B cell (primary cell): ENCODE measurements around the gene ZNF764. TPM values are rescaled to one million over a fixed set of nuclear protein-coding genes. Genes with fewer than 3 reads are reported as not detected.

ENCODE experiments used
- ATAC-seq: fragments of 200-7000 bp; cut with Tn5 transposase; one replicate; pipeline ENCODE4 v1.10.0; 2021; ENCODE audit warnings: low read depth, mild to moderate bottlenecking, moderate number of reproducible peaks, moderate library complexity
- CTCF ChIA-PET: fragments of 350-600 bp; sonication (Branson Sonifier 250); formaldehyde crosslinking; loops from one replicate; lab custom pipeline; 2021; ENCODE audit warnings: antibody characterized with exemption, inconsistent platforms; lab: Charles Lee
- POLR2A ChIA-PET: fragments of 350-600 bp; sonication (Branson Sonifier 250); formaldehyde crosslinking; loops from one replicate; lab custom pipeline; 2021; ENCODE audit warnings: antibody characterized with exemption; lab: Charles Lee
- DNase-seq: peaks from one replicate; pipeline ENCODE4 v3.0.0; 2013
- H2AFZ ChIP-seq: 2 replicates; pipeline ENCODE4 v1.6.1; 2012; ENCODE audit warnings: mild to moderate bottlenecking, low read depth, low read length; ENCODE audit not compliant: insufficient read depth, poor library complexity, severe bottlenecking
- H3K27ac ChIP-seq, 2 donors: 1 replicate in 1 of 2; 2 replicates in 1 of 2; pipeline ENCODE4 v1.5.1; 2012 to 2013; ENCODE audit warnings: low read length in 2 of 2, mild to moderate bottlenecking in 2 of 2, moderate library complexity in 1 of 2
- H3K27me3 ChIP-seq, 4 experiments: fragments of 200-600 bp in 1 of 4; sonication (generic) in 1 of 4; replicated peaks in 1 of 4; 1 replicate in 2 of 4; 2 replicates in 2 of 4; pipeline versions ENCODE4 v1.6.1 to v1.7.0; 2013 to 2016; ENCODE audit warnings: low read length in 3 of 4, mild to moderate bottlenecking in 2 of 4, mixed read lengths in 1 of 4, moderate library complexity in 1 of 4; ENCODE audit not compliant: insufficient read depth in 4 of 4, control insufficient read depth in 3 of 4; ENCODE audit errors: control extremely low read depth in 1 of 4
- H3K36me3 ChIP-seq, 2 experiments: replicated peaks in 1 of 2; 1 replicate in 1 of 2; 2 replicates in 1 of 2; pipeline versions ENCODE4 v1.6.1 to v1.7.1; 2013; ENCODE audit warnings: low read length in 1 of 2; ENCODE audit not compliant: insufficient read depth in 2 of 2, control insufficient read depth in 1 of 2; ENCODE audit errors: control extremely low read depth in 1 of 2, extremely low read depth in 1 of 2
- H3K4me1 ChIP-seq, 2 donors: fragments of 200-600 bp in 1 of 2; sonication (generic) in 1 of 2; 1 replicate in 1 of 2; 2 replicates in 1 of 2; pipeline versions ENCODE4 v1.5.1 to v1.6.1; 2013 to 2017; ENCODE audit warnings: low read length in 2 of 2; ENCODE audit not compliant: control insufficient read depth in 2 of 2, insufficient read depth in 2 of 2
- H3K4me2 ChIP-seq: replicated peaks from 2 replicates; pipeline ENCODE3; 2012; ENCODE audit warnings: mild to moderate bottlenecking, low read depth, low read length; ENCODE audit not compliant: poor library complexity, severe bottlenecking
- H3K4me3 ChIP-seq, 5 experiments: fragments of 200-600 bp in 1 of 5; sonication (generic) in 1 of 5; 1 replicate in 3 of 5; 2 replicates in 2 of 5; pipeline versions ENCODE4 v1.5.1 to v1.7.0; 2011 to 2016; ENCODE audit warnings: low read length in 4 of 5, mild to moderate bottlenecking in 4 of 5, low read depth in 2 of 5, control low read depth in 1 of 5, moderate library complexity in 1 of 5; ENCODE audit not compliant: insufficient read depth in 1 of 5; ENCODE audit errors: control extremely low read depth in 1 of 5, extremely low read depth in 1 of 5
- H3K79me2 ChIP-seq: fragments of 200-600 bp; sonication (generic); one replicate; pipeline ENCODE4 v1.6.0; 2016; ENCODE audit warnings: low read length; ENCODE audit not compliant: control insufficient read depth, insufficient read depth
- H3K9ac ChIP-seq: fragments of 200-600 bp; sonication (generic); 2 replicates; pipeline ENCODE4 v1.6.1; 2017; ENCODE audit warnings: mild to moderate bottlenecking, low read length, moderate library complexity
- H3K9me3 ChIP-seq, 3 donors: one replicate each; pipeline versions ENCODE4 v1.6.1 to v1.7.1; 2013; ENCODE audit warnings: low read length in 2 of 3; ENCODE audit not compliant: control insufficient read depth in 2 of 3, insufficient read depth in 1 of 3; ENCODE audit errors: control extremely low read depth in 1 of 3
- H4K20me1 ChIP-seq: 2 replicates; pipeline ENCODE4 v1.6.0; 2012; ENCODE audit warnings: mild to moderate bottlenecking, low read length; ENCODE audit not compliant: insufficient read depth, control insufficient read depth, poor library complexity, severe bottlenecking
- H3K27ac Mint-ChIP-seq: one replicate; pipeline ENCODE4 v1.8.0; 2021; ENCODE audit warnings: mixed read lengths
- H3K27me3 Mint-ChIP-seq: one replicate; pipeline ENCODE4 v1.8.0; 2021; ENCODE audit warnings: mixed read lengths
- H3K4me1 Mint-ChIP-seq: one replicate; pipeline ENCODE4 v1.8.0; 2021; ENCODE audit warnings: mixed read lengths
- H3K4me3 Mint-ChIP-seq: one replicate; pipeline ENCODE4 v1.8.0; 2021; ENCODE audit warnings: mixed read lengths
- H3K9me3 Mint-ChIP-seq: one replicate; pipeline ENCODE4 v1.8.0; 2022; ENCODE audit warnings: mixed read lengths; ENCODE audit not compliant: insufficient read depth
- EZH2 ChIP-seq: IDR thresholded peaks from 2 replicates; pipeline ENCODE4 v1.6.1; 2012; ENCODE audit warnings: borderline replicate concordance, low read depth, mild to moderate bottlenecking, moderate library complexity, low read length; ENCODE audit not compliant: insufficient read depth, poor library complexity, severe bottlenecking
- WGBS: methylation state at CpG from one replicate; pipeline ENCODE4 v1.1.5; 2013; ENCODE audit warnings: missing lambda C conversion rate; ENCODE audit not compliant: insufficient coverage; 5-methylcytosine and 5-hydroxymethylcytosine counted together
- intact Hi-C: fragments of 100-400 bp; cut with micrococcal nuclease; formaldehyde crosslinking; loops from one replicate; pipeline ENCODE4 v1.10.0; 2022
- polyA plus RNA-seq: library from polyadenylated mRNA; depleted of rRNA; stranded (reverse); fragments of >200 nt; gene quantifications from 2 replicates; pipeline ENCODE4 v1.2.3, GENCODE V29; 2012
- total RNA-seq, 2 donors: library from RNA; stranded (reverse); fragments of 120-200 nt in 1 of 2; gene quantifications; 1 replicate in 1 of 2; 2 replicates in 1 of 2; pipeline versions ENCODE4 v1.2.3 to v1.2.4, GENCODE V29; 2013 to 2022
- TF ChIP-seq, protein P1 (sequence below): fragments of 200-600 bp; IDR thresholded peaks from one replicate; pipeline ENCODE4 v1.8.0; 2022; ENCODE audit warnings: antibody characterized with exemption, mild to moderate bottlenecking

The ZNF764 gene
- total and polyA plus RNA-seq, 2 donors (not counting 1 experiment from before 2014, with no cell fraction given) = 12.6 to 20.9 TPM

DNA sequence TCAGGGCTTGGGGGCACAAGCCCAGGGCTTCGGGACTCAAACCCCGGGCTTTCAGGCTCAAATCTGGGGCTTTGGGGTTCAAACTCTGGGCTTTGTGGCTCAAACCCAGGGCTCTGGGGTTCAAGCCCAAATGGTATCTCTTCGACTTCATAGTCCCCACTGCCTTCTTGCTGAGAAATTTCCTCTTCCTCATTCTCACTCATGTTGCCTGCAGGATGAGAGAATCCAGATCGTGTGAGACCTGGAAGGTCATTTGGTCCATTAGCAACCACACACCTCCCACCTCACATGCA lies 32.4 kb downstream of the ZNF764 start:
- ChIA-PET POLR2A (interaction anchor here (1.1 to 2.3 kb wide), 4 partner anchors 9 to 133 kb away, joined by 3 to 12 read pairs (median 4); partner anchors contain the start of genes DCTPP1, FBRS and ZNF747), CTCF (interaction anchor here (1.3 to 1.8 kb wide), 4 partner anchors 10 to 96 kb away, joined by 3 to 10 read pairs (median 4); partner anchors contain the start of genes DCTPP1 and ZNF747)
- peak overlapping the region; percentile 78 for H3K4me2 ChIP-seq
- H3K27ac ChIP-seq = no peak overlapping the region
- Mint-ChIP-seq H3K4me1 (peaks cover 20% of the 10 kb centered on the region), H3K27me3 (no peaks in the 10 kb centered on the region), H3K9me3 (no peaks in the 10 kb centered on the region), H3K27ac (peak overlapping the region; percentile 93), H3K4me3 (peak overlapping the region; percentile 94)
- no peaks in the 10 kb centered on the region for H4K20me1 ChIP-seq
- ATAC-seq (no peak), DNase-seq (no peak)
- peaks cover 13% of the 10 kb centered on the region for H3K79me2 ChIP-seq
- peak overlapping the region in 4 of 5 experiments; percentile 54 to 86 (median 71) for H3K4me3 ChIP-seq
- no peaks in the 10 kb centered on the region for H3K27me3 ChIP-seq
- H3K9me3 ChIP-seq = no peaks in the 10 kb centered on the region
- H3K4me1 ChIP-seq = peaks cover 13 to 30% of the 10 kb centered on the region in 2 donors
- TF ChIP-seq EZH2 = no peak
- TF ChIP-seq, protein P1, sequence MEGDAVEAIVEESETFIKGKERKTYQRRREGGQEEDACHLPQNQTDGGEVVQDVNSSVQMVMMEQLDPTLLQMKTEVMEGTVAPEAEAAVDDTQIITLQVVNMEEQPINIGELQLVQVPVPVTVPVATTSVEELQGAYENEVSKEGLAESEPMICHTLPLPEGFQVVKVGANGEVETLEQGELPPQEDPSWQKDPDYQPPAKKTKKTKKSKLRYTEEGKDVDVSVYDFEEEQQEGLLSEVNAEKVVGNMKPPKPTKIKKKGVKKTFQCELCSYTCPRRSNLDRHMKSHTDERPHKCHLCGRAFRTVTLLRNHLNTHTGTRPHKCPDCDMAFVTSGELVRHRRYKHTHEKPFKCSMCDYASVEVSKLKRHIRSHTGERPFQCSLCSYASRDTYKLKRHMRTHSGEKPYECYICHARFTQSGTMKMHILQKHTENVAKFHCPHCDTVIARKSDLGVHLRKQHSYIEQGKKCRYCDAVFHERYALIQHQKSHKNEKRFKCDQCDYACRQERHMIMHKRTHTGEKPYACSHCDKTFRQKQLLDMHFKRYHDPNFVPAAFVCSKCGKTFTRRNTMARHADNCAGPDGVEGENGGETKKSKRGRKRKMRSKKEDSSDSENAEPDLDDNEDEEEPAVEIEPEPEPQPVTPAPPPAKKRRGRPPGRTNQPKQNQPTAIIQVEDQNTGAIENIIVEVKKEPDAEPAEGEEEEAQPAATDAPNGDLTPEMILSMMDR = no peak
- WGBS = 51% methylated on average over 4 of the region's 4 CpGs
- H3K9ac ChIP-seq = peak overlapping the region; percentile 94
- H2AFZ ChIP-seq = peak overlapping the region; percentile 95
- peaks cover 0 to 10% of the 10 kb centered on the region in 2 experiments for H3K36me3 ChIP-seq
- intact Hi-C loops = loop anchor here (1.0 to 5.0 kb wide), 7 partner anchors 53 to 173 kb away; partner anchors contain the start of genes ITGAL, SRCAP, TBC1D10B and ZNF785
